GM12801 (cell line): ENCODE results near the gene CEP43.

Experiments
- TF ChIP-seq, protein P1 (sequence below): IDR thresholded peaks from one replicate; pipeline ENCODE4 v1.5.1; 2011; ENCODE audit warnings: control low read depth; ENCODE audit not compliant: insufficient read length; ENCODE audit errors: extremely low read depth

Gene CEP43

DNA sequence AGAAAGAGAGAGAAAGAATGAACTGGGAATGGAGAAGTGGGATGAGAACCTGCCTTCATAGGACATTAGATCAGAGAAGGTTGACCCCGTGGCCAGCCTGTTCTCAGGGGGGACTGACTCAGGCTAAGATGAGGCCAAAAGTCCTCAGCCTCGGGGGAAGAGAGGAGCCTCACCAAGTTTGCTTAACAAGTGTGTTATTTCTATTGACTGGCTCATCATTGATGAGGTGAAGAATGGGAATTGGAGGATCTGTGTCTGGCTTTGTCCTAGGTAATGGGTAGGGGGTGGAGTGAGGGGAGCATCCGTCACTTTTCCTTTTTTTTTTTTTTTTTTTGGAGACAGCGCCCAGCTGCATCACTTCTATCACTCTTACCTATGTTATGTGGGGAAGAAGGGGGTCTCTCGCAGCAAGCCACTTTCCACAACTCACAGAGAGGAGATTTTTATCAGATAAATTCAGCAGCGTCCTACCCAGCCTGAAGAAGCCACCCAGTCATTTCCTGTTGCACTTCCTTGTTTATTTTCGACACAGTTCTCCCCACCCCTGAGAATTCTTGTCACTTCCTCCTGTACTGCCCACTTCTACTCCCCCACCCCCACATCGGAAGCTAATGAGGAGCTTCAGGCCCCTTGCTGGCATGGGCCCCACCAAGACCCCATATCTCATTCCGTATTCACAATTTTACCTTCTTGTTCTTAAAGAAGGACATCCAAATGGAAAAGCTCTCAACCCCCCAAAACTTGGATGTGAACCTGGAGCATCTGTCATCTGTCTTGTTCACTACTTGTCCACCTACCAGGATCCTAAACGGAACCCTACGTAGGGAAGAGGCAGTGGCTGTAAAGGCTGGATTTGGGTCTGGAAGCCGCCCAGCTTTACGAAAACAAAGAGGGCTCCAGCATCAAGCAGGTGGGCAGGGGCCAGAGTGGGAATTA lies 40.0 kb upstream of the CEP43 start:
- TF ChIP-seq, protein P1, sequence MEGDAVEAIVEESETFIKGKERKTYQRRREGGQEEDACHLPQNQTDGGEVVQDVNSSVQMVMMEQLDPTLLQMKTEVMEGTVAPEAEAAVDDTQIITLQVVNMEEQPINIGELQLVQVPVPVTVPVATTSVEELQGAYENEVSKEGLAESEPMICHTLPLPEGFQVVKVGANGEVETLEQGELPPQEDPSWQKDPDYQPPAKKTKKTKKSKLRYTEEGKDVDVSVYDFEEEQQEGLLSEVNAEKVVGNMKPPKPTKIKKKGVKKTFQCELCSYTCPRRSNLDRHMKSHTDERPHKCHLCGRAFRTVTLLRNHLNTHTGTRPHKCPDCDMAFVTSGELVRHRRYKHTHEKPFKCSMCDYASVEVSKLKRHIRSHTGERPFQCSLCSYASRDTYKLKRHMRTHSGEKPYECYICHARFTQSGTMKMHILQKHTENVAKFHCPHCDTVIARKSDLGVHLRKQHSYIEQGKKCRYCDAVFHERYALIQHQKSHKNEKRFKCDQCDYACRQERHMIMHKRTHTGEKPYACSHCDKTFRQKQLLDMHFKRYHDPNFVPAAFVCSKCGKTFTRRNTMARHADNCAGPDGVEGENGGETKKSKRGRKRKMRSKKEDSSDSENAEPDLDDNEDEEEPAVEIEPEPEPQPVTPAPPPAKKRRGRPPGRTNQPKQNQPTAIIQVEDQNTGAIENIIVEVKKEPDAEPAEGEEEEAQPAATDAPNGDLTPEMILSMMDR = no peak

DNA sequence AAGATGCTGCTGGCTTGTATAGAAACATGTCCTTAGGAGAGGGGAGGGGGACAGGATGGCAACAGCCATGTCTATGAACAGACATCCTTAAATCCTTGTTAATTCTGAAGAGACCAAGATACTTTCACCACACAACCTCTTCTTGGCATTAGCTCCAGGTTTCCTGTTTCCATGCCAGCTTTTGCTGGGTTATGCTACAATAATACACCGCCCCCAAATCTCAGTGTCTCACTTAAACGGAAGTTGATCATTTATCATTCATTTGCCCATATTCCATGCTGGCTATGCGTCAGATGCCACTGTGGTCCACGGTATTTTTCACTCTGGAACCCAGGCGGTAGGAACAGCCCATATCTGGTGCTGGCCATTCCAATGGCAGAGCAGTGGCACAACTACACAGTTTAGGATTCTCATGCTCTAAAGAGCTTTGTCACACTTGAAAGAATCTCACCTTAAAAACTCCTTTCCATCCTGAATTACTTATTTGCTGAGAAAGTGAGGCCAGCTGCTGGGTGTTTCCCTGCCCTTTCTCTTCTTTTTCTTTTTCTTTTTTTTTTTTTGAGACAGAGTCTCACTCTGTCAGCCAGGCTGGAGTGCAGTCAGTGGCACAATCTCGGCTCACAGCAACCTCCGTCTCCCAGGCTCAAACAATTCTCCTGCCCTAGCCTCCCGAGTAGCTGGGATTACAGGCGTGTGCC lies 39.1 kb upstream of the CEP43 start:
- TF ChIP-seq, protein P1 = no peak

DNA sequence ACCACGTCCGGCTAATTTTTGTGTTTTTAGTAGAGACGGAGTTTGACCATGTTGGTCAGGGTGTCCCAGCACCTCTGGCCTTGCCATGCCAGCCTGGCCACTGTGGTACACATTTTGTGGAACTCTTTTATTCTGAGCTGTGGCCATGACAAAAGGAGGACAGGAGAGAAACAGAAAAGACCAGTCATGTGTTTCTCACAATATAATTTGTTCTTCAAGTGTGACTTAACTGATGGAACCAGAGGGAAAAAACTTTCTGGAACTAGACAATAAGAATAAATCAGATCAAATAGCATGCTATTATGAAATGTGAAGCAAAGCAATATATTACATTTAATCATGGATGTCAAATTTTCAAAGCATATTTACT lies 38.6 kb upstream of the CEP43 start:
- TF ChIP-seq, protein P1 = no peak

DNA sequence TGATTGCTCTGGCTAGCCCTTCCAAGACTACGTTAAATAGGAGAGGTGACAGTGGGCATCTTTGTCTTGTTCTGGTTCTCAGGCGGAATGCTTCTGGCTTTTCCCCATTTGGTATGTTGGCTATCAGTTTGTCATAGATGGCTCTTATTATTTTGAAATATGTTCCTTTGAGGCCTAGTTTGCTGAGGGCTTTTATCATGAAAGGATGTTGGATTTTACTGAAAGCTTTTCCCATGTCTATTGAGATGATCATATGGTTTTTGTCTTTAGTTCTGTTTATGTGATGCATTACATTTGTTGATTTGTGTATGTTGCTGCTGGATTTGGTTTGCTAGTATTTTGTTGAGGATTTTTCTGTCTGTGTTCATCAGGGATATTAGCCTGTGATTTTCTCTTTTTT lies 32.9 kb upstream of the CEP43 start:
- TF ChIP-seq, protein P1 = no peak

DNA sequence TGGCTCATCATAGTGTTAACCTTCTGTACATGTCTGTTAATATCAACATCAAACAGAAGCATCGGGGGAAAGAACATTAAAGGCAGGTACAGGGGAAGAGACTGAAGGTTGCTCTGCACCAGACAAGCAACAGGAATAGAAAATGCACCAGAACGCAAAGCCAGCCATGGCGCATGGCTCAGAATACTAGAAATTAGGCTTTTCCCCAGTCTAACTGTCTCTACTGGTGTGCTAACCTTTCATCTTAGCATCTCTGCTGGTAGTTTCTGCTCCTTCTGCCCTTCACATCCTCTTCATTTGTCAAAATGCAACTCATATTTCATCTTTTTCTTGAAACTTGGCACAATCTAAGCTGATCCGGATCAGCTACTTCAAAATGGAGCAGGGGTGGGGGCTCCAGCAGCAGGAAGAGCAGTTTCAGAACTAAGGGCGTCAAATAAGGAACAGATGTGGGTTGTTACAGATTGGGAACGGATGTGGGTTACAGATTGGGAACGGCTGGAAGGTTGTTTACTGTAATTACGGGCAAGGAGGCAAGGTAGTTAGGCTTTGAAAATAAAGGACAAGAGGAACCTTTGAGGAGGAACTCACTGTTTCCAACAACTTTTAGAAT lies 29.7 kb upstream of the CEP43 start:
- TF ChIP-seq, protein P1 = no peak

DNA sequence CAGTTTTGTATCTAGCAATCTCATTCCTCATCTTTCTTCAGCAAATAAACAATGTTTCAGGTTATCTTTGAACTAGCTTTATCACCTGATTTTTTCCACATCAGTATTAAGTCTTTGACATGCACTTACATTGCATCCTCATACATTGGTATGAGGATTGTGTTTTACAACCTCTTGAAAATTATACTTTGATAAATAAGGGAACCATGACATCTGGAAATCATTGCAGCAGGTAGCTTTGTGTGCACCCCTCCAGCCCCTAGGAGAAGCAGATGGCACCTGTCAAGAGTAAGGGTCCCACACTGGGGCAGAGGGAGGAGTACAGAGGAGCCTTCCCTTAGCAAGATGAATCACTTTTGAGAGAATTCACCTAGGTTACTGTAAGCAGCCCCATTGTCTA lies 29.1 kb upstream of the CEP43 start:
- TF ChIP-seq, protein P1 = no peak

DNA sequence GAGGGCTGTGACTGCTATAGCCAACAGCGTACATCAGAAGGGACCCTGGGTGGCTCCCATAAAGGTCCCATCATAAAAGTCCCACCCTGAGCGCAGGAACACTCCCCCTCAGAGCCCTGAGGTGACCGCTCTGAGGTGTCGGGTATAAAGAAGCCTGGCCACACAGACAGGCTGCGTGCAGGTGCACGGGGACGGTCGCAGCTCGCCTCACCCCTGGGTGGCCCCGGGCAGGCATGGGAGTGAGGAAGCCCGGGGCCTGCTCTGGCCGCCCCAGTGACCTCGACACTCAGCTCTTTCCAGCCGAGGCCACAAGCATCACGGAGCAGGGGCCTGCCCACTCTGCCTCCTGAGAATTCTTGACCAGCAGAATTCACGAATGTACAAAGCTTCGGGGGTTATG lies 28.4 kb upstream of the CEP43 start:
- TF ChIP-seq, protein P1 = no peak
